HCT116 (cell line): Measurements from ENCODE around the gene PTBP1.

Experiments used
- CEBPB ChIP-seq: IDR thresholded peaks from 2 replicates; pipeline ENCODE4 v1.6.1; 2012; ENCODE audit warnings: low read depth
- POLR2A ChIP-seq: IDR thresholded peaks from 2 replicates; pipeline ENCODE4 v1.7.0; 2011; ENCODE audit warnings: borderline replicate concordance; ENCODE audit not compliant: insufficient read depth, insufficient read length; ENCODE audit errors: extremely low read depth
- SP1 ChIP-seq: IDR thresholded peaks from 2 replicates; pipeline ENCODE4 v1.6.1; 2012; ENCODE audit warnings: low read depth
- YY1 ChIP-seq: IDR thresholded peaks from 2 replicates; pipeline ENCODE4 v1.6.1; 2011; ENCODE audit warnings: low read length, low read depth, moderate library complexity, mild to moderate bottlenecking; ENCODE audit not compliant: insufficient replicate concordance; ENCODE audit errors: extremely low read depth
- ZFX ChIP-seq: fragments of 450-650 bp; IDR thresholded peaks from 2 replicates; pipeline ENCODE4 v1.6.1; 2017
- TF ChIP-seq, protein P1 (sequence below), 3 experiments: fragments of 200-600 bp in 1 of 3; sonication (generic) in 1 of 3; IDR thresholded peaks in 2 of 3; conservative IDR thresholded peaks in 1 of 3; 2 replicates each; pipeline ENCODE4 v1.5.1; 2012 to 2017; ENCODE audit warnings: low read depth in 2 of 3, low read length in 2 of 3, antibody characterized with exemption in 1 of 3, borderline replicate concordance in 1 of 3, control low read depth in 1 of 3, mild to moderate bottlenecking in 1 of 3, mixed read lengths in 1 of 3, mixed run types in 1 of 3, moderate library complexity in 1 of 3; ENCODE audit not compliant: insufficient read depth in 1 of 3

DNA sequence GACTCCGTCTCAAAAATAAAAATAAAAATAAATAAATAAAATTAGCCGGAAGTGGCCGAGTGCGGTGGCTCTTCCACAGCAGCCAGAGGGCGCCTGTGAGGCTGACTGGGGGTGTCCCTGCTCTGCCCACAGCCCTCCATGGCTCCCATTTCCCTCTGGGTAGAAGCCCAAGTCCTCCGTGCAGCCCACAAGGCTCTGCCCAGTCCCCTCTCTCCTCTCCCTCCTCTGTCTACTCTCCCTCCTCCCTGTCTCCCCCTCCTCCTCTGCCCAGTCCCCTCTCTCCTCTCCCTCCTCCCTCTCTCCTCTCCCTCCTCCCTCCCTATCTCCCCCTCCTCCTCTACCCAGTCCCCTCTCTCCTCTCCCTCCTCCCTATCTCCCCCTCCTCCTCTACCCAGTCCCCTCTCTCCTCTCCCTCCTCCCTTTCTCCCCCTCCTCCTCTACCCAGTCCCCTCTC, 25.9 kb upstream of the PTBP1 start:
- TF ChIP-seq SP1 (no peak), CEBPB (no peak), POLR2A (no peak), ZFX (no peak), YY1 (no peak)
- TF ChIP-seq, protein P1, sequence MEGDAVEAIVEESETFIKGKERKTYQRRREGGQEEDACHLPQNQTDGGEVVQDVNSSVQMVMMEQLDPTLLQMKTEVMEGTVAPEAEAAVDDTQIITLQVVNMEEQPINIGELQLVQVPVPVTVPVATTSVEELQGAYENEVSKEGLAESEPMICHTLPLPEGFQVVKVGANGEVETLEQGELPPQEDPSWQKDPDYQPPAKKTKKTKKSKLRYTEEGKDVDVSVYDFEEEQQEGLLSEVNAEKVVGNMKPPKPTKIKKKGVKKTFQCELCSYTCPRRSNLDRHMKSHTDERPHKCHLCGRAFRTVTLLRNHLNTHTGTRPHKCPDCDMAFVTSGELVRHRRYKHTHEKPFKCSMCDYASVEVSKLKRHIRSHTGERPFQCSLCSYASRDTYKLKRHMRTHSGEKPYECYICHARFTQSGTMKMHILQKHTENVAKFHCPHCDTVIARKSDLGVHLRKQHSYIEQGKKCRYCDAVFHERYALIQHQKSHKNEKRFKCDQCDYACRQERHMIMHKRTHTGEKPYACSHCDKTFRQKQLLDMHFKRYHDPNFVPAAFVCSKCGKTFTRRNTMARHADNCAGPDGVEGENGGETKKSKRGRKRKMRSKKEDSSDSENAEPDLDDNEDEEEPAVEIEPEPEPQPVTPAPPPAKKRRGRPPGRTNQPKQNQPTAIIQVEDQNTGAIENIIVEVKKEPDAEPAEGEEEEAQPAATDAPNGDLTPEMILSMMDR (IDR thresholded peaks at IDR 0.05 in 2 of 3, conservative IDR thresholded peaks at IDR 0.05 in 1 of 3; ENCODE audit: borderline replicate concordance in 1 of 3, insufficient read depth in 1 of 3, low read depth in 2 of 3, low read length in 2 of 3) = peak; percentile 44 to 77 (median 62); a peak in 5 of 6 replicates
